ENCODE measurements around the gene TMEM217.
A peak's percentile ranks its signal among the peaks of the same experiment; 100 is the strongest.
"Not testable (repeated sequence)": the region's sequence is repeated elsewhere in the genome, so short reads cannot be mapped to it uniquely, and the experiment has no call there.

TMEM217 gene

DNA sequence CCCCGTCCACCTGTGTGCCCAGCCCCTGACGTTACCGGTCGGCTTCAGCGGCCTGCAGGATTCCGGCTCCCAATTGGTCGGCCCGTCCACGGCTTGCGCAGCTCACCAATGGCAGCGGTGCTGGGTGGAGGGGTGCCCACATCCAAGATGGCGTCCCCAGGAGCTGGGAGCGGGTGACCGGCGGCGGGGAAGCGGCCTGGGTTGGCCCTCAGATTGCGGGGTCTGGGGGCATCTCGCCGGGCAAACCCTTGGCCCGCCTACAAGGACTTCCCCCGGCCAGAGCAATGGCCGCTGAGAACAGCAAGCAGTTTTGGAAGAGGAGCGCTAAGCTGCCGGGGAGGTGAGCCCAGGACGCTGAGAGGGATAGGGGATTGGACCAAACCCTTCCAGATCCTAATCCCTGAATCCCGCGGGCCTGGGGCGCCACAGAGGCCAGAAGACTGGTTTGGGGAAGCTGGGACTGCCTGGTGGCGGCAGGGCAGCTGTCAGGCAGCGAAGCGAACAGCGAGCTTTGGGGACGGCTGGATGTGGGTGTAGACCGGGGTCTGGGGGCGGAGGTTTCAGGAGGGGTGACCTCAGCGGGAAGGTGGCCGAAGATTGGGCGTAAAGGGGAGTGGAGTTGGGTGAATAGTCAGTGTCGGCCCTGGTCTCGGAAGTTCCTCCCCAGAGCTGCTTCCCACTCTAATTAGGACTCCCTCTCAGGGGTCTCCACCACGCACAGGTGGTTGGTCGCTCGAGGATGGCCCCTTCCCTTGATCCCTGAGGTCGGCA lies at the start of gene TMEM217, which contains the start of gene TBC1D22B:
Gene TMEM217 (minus strand): TSS at position 511 of the 771 bp plus-strand sequence. CDS start 39,114 bp downstream, outside the sequence.
Gene TBC1D22B (plus strand): TSS at position 139 of the 771 bp plus-strand sequence. CDS start 146 bp downstream, at position 285.
- DNase-seq (ENCODE audit: low read depth) = peak; percentile 97

DNA sequence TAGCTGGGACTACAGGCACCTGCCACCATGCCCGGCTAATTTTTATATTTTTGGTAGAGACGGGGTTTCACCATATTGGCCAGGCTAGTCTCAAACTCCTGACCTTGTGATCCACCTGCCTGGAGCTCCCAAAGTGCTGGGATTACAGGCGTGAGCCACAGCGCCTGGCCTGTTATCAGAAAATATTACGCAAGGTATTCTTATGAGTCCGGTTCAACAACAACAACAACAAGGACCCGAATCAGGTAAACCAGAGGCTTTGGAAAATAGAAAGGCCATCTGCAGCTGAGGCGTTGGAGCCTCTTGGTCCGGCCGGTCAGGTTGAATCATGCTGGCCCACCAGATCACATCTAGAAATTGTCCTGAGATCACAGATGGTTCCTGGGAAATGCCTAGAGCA lies 49.5 kb upstream of the TMEM217 start:
- not testable (repeated sequence) for DNase-seq (ENCODE audit: low read depth)

DNA sequence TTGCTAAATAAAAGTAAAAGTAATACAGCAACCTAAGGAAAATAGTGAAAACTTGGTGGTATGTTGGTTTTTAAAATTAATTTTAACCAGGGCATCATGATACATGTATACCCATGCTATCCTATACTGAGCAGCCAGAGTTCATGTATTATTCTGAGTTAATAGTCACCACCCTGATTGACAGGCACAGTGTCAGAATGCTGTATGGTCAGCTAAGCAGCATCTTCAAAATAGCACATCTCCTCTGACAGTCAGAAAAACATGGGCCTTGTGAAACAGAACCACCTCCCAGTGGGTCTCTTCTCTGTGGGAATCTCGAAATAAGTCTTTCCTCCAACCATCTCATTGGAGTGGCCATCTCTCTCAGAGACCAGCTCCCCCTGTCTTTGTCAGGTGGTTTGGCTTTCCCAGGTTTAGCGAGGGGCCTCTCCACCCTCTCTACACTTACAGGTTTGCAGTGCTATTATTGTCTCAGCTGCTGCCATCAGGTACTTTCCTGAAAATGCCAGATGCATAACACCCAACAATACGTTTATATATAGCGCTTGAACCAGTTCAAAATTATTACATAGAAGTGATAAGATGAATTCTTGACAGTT lies 48.8 kb upstream of the TMEM217 start:
- no peak for DNase-seq (ENCODE audit: low read depth)

DNA sequence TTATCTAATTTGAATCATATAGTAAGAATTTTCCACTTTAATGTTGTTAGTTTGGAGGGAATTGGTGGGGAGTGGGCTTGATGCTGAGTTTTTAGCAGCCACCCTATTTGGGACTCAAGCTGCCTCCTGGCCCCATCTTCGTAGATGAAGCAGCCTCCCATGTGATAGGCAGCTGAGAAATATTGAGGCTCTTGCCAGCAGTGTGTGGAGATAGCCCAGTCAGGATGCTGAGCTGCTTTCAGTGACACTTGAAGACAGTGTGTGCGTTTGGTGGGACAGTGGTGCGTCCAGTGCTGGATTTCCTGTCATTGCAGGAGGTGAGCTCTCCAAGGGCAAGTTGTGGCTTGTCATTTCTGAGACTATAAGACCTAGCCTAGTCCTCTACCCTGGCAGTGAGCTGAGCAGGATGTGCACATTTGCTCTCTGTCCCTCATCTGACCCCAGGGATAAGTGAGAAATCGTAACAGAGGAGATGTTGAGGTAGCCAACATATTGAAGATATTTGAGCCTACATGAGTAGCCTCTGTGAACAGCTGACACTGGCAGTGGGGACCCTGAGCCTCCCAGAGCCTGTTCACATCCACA lies 48.0 kb upstream of the TMEM217 start:
- DNase-seq (ENCODE audit: low read depth) = no peak

DNA sequence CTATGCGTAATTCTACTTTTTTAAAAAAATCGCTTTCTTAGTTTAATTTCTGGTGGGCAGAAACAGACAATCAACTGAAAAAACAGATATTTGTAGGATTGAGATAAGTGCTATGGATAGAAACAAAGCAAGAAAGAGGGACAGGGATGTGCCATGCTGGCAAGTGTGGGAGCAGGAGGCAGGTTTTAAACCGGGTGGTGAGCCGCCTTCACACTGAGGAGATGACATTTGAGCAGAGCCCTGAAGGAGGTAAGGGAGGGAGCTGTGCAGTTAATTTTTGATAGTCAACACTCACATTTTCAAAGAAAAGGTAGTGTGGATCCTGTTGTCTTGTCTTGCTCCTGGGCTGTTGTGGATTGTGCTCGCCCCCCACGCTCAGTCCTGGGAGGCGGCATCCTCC lies 46.8 kb upstream of the TMEM217 start:
- no peak for DNase-seq (ENCODE audit: low read depth)

DNA sequence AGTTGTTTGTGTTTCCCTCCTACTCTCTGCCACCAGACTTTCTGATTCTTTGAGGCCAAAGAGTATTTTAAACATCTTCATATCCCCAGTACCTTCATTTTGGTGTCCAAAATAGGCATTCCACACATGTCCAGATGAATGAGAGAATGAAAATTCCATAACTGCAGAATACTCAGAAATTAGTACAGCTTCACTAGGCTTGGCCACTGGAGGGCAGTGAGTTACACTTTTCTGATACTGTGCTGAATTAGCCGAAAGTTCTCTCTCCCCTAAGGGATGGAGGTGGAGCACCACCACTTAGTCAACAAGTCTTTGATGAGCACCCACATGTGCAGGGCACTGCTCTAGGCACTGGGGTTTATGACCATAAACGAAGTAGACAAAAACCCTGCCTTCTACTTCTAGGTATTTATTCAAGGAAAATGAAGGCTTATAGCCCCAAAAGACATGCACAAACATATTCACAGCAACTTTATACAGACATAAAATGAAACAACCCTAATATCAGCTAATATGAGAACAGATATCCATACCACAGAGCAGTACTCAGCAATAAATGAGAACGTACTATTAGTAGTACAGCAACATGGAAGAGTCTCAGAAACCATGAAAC lies 46.1 kb upstream of the TMEM217 start:
- DNase-seq (ENCODE audit: low read depth) = peak; percentile 66

DNA sequence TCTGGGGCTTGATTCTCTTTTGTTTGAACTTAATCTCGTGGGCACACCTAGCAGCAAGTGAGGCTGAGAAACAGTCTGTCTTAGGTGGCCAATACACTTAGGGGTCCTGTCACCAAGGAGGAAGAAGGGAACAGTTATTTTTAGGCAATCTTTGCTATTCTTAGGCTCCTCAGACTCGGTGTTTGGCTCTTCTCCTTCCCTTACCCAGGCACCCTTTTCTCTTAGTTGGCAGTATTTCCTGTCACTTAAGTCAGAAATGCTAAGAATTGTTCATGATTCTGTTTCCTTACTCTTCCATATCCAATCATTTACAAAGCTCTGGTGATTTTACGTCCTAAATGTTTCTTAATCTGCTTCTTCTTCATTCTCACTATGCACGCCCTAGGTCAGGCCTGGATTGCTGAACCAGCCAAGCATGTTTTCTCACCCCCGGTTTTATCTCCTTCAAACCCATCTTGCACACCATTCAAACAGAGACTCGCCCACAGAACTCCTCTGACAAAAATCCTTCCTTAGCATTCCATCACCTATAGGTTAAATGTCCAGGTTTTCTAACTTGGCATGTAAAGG lies 45.2 kb upstream of the TMEM217 start:
- DNase-seq (ENCODE audit: low read depth) = no peak

DNA sequence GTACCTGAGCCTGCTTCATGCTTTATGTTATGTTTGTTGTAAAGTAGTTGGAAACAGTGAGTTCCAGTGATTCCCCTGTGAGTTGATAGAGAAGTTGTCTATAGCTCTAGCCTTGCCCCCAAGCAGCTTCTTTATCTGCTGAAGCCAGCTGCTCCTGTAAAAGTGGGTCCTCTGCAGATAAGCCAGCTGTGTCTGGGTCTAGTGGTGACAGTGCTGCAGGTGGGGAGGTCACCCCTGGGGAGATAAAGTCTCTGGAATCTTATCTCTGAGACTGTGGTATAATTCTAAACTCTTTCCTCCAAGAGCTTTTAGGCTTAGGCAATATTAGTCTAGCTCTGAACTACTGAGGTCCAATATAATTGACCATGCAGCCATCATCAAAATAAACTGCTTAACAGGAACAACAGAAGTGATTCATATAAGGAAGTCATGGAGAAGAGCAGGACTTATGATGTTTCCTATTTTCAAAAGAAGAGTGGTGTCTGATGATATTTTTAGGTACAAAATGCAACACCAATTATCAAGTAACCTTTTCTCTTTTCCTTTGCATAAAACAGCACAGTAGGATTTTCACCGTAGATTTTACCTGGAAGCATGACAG lies 44.2 kb upstream of the TMEM217 start:
- DNase-seq (ENCODE audit: low read depth) = no peak

DNA sequence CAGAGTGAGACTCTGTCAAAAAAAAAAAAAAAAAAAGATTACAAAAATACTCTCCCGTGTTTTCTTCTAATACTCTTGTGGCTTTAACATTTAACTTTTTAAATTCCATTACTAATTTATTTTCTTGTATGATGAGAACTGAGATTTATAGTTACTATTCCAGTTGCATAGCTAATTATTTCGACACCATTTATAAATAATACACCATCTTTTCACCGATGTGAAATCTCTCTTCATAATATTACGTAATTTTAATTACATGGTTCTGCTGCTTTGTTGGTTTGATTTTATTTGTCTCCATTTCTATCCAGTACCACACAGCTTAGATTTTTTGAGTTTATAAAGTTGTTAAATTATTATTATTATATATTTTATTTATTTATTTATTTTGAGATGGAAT lies 42.0 kb upstream of the TMEM217 start:
- no peak for DNase-seq (ENCODE audit: low read depth)

DNA sequence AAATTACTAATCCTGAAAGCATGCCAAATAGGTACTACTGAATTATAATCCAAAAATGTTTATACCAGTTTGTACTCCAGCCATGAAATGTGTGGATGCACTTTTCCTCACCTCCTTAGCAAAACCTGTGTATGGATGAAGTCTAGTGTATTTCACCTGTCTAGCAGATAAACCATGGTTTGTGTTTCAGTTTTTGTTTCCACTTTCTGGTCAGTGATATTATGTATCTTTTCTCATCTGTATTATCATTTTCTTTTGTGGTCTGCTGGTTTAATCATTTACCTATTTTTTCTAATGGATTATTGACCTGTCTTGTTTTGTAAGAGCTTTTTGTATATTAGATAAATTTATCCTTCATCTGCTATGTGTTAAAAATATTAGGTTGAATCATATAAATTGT lies 41.0 kb upstream of the TMEM217 start:
- no peak for DNase-seq (ENCODE audit: low read depth)

DNA sequence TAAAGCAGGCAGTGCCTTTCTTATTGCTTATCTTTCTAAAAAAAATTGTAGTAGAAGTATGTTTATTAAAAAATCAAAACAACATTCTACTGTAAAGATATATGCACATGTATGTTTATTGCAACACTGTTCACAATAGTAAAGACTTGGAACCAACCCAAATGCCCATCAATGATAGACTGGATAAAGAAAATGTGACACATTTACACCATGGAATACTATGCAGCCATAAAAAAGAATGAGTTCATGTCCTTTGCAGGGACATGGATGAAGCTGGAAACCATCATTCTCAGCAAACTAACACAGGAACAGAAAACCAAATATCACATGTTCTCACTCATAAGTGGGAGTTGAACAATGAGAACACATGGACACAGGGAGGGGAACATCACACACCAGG lies 39.7 kb upstream of the TMEM217 start:
- not testable (repeated sequence) for DNase-seq (ENCODE audit: low read depth)

DNA sequence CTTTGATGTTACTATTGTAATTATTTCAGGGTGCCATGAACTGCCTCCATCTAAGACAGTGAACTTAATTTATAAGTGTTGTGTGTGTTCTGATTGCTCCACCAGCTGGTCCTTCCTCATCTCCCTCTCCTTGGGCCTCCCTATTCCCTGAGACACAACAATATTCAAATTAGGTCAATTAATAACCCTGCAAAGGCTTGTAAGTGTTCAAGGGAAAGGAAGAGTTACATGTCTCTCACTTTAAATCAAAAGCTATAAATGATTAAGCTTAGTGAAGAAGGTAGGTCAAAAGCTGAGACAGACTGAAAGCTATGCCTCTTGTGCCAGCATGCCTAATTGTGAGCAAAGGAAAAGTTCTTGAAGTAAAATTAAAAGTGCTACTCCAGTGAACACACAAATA lies 35.5 kb upstream of the TMEM217 start:
- no peak for DNase-seq (ENCODE audit: low read depth)

DNA sequence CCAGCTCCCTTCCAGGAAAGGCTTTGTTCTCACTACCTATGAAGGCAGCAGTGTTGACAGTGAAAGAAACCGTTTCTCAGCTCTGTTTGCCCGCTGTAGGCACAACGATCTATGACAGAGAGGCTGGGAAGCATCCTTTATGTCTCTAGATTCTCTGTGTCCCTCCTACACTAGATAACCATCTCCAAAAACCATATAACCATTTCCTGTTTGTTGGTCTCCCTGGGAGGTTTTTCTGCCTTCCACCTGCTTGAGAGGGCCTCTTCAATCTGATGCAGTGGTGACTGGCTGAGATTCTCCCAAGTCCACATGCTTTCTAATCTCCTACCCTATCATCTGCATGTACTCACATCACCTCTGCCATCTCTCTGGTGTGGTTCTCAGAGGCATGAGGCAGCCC lies 32.0 kb upstream of the TMEM217 start:
- no peak for DNase-seq (ENCODE audit: low read depth)

DNA sequence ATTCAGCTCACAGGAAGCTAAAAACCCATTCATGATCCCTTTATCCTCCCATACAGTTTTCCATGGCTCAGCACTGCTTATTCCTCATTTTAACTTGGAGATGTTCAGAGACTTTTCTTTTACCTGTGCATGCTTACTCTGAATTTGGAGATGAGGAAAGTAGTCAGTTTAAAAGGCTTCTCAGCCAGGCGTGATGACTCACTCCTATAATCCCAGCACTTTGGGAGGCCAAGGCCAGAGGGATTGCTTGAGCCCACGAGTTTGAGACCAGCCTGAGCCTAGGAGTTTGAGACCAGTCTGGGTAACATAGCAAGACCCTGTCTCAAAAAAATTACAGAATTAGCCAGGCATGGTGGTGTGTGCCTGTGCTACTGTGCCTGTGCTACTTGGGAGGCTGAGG lies 30.3 kb upstream of the TMEM217 start:
- peak; percentile 18 for DNase-seq (ENCODE audit: low read depth)

DNA sequence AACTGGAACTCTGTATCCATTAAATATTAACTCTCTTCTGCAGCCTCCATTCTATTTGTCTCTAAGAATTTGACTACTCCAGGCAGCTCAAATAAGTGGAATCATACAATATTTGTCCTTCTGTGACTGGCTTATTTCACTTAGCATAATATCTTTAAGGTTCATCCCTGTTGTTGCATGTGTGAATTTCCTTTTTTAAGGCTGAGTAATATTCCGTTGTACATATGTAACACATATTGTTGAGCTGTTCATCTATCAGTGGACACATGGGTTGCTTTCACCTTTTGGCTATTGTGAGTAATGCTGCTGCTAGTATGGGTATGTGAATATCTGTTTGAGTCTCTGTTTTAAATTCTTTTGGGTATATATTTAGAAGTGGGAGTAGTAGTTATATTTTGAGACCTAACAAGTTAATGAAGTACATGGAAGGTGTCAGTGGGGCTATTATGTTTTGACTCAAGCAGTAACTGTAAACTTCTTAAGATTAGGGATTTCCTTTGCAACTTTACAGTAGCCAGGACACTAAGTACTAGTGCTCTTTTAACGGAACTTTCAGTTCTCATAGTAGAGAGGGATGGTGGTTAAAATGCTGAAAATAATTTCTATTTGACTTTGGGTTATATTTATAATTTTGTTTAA lies 29.7 kb upstream of the TMEM217 start:
- no peak for DNase-seq (ENCODE audit: low read depth)

DNA sequence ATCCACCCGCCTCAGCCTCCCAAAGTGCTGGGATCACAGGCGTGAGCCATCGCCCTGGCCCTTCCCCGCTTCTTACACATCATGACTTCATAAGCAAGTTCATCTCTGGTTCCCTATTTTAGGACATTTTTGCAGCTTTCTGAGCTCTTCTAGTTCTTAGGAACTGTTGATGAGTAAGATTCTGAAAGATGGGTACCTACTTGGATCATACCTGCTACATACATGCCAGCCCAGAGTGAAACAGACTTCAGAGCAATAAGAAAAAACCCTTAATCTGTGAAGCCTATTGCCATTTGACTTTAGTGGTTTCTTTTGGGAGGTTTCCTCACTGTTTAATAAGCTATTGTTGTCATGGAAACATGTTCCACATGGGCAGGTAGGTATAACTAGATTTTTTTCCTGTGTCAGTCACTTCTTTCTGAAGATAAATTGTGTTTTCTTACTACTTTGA lies 27.9 kb upstream of the TMEM217 start:
- DNase-seq (ENCODE audit: low read depth) = no peak

DNA sequence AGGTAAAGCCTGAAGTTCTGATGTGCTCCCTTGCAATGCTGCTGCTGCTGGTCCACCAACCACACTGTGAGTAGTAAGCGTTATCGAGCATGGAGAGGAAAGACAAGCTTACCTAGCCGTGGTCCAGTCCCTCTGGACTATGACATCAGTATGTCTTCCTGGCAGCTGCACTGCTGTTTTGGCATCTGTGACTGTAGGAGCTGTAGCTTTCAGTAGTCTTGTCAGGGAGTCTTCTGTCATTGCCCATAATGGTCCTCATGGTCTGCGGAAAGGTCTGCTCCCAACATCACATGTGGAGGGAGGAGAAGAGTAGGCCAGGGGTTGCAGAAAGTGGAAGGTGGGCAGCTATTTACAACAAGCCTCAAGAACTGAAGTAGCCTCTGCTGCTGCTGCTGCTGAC lies 26.8 kb upstream of the TMEM217 start:
- no peak for DNase-seq (ENCODE audit: low read depth)

DNA sequence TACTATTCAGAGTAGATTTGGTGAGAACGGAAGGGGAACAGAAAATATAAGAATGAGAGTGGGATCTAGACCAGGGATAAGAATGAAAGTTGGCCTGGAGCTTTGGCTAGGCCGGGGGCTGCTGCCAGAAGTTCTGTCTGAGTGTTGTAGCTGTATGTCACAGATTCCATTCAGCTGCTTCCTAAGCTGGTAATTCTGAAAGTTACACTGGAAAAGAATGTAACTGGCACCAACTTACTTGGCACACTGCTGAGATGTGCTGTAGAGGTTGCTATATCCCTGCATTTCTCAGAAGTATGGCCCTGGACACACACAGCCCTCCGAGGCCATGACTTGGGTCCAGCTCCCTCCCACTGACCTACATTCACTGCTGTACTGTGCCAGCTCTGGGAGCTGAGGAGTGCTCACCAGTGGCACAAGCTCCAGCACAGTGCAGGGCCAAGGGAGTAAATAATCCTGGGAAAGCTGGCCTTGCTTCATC lies 25.8 kb upstream of the TMEM217 start:
- DNase-seq (ENCODE audit: low read depth) = no peak

DNA sequence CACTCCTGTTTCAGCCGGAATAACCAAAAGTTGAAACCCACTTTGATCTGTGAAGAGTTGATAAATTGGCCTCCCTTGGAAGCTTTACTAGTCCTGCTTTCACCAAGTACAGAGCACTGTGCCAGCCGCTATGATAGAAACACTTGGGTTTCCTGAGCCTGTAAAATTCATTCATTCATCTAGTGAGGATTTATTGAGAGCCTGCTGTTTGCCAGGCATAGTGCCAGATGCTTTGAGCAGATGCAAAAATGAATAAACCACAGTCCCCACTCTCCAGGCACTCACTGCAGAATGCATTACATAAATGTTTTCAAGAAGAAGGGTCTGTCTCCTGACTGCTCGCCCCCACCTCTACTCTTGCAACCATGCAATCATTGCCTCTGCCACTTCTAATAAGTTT lies 25.3 kb upstream of the TMEM217 start:
- no peak for DNase-seq (ENCODE audit: low read depth)

DNA sequence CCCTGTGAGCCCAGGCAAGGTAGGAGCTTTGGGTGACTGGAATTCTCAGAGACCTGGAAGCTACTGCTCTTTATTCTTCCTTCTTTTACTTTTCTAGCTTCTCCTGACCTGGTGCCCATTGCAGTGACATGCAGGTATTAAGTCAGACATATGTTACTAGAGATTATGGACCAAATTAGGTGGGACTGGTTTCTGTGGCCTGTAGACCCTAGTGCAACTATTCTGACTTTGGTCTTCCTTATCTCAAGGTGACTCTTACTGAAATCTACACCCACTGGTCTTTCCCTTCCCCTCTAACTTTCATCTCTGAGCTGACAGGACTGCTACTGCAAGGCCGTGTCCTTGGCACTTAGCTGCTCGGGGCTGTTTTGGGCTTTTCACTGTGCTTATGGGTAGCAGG lies 24.4 kb upstream of the TMEM217 start:
- no peak for DNase-seq (ENCODE audit: low read depth)

DNA sequence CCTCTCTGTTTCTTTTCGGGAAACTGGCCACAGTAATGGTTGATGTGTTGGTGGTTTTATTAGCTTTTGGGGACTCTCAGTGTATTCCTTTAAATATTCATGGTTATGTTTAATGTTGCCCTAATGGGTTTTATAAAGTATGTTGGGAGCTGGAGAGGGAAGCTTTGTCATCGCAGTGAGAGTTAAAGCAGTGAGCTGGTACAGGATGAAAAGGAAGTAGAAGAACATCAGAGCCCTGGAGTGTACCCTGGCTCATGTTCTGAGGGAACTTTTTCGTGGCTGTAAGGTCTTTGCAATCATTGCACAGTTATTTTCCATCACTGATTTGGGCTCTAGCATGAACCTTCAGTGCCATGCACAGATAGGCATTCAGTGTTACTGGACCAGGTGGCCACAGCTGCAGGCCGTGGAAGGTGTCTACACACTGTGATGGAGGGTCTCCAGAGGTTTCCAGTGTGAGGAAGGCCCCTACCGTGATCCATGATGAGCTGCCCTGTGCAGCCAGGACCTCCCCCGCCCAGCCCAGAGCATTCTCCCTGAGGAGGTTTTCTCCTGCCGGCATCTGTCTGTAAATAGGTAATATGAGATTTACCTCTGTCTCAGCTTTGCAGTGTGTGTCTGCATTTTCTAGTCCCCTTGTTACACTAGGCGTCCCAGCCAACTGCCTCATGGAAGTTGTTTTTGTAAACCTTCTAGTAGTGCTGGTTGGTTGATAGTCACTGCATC lies 22.4 kb upstream of the TMEM217 start:
- DNase-seq (ENCODE audit: low read depth) = no peak
